ENCODE results near the gene TPP1.

Gene TPP1

GRCh38 chr11:6619004-6619745 lies at the start of gene TPP1:
Gene TPP1 (minus strand): TSS chr11:6619422. CDS start chr11:6619400, 22 bp downstream.
- DNase-seq = peak; percentile 85

DNA sequence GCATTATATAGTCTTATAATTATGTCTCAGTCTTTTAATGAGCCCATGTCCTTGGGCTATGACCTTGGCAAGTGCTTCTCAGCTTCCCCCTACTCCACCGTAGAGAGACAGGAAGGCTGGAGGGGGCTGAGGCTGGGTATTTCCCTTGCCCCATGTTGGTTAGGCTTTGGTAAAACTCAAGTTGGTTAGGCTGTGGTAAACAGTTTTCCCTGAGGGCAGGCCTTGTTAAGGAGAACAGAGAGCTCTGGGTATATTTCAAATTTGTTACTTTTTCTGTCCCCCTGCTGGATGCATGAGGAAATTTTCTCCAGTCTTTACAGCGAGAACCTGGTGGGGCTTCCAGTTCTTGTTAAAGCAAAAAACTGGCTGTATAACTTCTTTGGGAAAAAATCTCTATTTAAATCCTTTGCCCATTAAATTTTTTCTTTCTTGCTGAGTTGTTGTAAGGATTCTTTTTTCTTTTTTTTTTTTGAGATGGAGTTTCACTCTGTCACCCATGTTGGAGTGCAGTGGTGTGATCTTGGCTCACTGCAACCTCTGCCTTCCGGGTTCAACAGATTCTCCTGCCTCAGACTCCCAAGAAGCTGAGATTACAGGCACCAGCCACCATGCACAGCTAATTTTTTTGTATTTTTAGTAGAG lies 48.6 kb upstream of the TPP1 start:
- DNase-seq = no peak

GRCh38 chr11:6666302-6667183 lies 47.3 kb upstream of the TPP1 start:
- no peak for DNase-seq

DNA sequence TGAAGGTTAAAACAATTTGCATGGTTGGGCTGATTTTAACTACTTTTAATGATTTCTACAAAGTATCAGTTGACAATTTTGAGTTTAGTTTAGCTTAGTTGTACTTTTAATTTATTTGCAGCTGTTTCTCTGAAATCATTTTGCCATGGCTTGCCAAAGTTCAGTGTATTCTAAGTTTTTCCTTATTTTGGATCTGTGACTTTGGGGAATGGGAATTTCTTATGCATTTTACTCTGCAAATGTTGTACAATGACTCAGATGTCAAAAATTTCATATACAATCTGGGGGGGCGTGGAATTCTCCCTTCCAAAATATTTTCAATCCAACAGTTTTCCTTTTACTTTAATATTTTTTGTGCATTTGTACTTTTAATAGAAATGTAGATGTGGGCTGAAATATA lies 45.3 kb upstream of the TPP1 start:
- DNase-seq = no peak

GRCh38 chr11:6663794-6664469 lies 44.7 kb upstream of the TPP1 start:
- DNase-seq = no peak

GRCh38 chr11:6660712-6661111 lies 41.5 kb upstream of the TPP1 start:
- DNase-seq = no peak

- DNase-seq = no peak
Observed at GRCh38 chr11:6658647-6659046, 39.4 kb upstream of the TPP1 start.

- DNase-seq = no peak
Observed at GRCh38 chr11:6657346-6657745, 38.1 kb upstream of the TPP1 start.

- no peak for DNase-seq
Observed at GRCh38 chr11:6656936-6657335, 37.7 kb upstream of the TPP1 start.

- DNase-seq = no peak
Observed at GRCh38 chr11:6656584-6656915, 37.3 kb upstream of the TPP1 start.

DNA sequence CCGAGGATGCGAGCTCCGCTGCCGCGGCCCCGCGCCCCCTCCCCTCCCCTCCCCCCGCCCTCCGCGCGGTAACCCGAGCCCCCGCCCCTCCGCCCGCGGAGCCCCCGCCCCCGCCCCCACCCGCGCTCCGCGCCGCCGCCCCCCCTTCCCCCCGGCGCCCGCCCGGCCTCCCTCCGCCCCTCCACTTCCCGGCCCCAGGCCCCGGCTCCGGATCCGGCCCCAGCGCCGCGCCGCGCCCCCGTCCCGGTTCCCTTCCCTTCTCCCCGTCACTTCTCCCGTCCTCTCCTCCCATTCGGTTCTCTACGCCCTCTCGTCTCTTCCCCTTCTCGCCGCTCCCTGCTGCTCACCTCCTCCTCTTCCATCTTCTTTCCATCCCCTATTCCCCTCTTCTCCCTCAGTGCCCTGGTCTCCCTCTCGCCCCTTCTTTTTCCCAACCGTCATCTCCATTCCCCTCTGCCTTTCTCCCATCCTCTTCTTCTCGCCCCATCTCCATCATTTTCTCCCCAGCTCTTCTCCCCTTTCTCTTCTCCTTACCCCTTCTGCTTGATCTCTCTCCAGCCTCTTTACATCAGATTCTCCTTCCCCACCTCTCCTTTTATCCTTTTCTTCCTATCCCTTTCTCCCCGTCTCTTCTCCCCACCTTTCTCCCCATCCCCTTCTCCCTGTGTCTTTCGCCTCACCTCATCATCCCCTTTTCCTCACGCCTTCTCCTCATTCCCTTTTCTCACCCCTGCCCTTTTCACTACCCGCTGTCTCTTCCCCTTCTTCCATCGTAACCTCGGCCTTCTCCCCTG lies 36.8 kb upstream of the TPP1 start, which contains the start of gene DCHS1:
Gene DCHS1 (minus strand): TSS at position 20 of the 794 bp plus-strand sequence. CDS start 14,196 bp downstream, outside the sequence.
- no peak for DNase-seq

DNA sequence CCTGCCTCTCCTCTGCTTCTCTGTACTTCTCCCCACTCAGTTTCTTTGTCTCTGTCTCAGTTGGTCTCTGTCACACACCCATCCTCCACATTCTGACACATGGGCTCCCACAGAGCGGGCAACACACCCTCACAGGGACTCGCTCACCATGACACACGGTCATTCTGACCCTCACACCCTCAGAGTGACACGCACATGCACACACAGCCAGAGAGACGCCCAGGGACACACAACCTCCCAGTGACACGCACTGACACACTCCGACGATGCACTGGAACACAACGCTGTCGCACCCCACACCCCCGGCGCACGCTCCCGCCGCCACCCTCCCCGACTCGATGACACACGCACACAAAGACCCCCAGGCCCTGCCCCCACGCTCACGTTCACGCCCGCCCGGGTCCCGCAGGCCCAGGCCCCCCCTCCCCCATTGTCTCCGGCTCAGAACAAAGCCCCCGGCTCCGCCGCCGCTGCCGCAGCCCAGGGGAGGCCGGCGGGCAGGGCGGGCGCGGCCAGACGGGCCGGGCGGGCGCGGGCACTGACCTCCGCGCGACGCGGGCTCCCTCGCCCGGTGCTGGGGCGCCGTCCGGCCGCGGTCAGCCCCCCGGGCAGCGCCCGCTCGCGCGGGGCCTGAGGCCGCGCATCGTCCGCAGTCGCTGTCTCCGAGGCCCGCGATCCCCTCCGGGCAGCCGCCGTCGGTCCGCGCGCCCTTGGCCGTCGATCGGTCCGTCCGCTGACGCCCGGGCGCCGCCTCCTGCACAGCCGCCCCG lies 36.0 kb upstream of the TPP1 start:
- no peak for DNase-seq

GRCh38 chr11:6654281-6655019 lies 35.2 kb upstream of the TPP1 start:
- DNase-seq = no peak

GRCh38 chr11:6653656-6654055 lies 34.4 kb upstream of the TPP1 start:
- no peak for DNase-seq

DNA sequence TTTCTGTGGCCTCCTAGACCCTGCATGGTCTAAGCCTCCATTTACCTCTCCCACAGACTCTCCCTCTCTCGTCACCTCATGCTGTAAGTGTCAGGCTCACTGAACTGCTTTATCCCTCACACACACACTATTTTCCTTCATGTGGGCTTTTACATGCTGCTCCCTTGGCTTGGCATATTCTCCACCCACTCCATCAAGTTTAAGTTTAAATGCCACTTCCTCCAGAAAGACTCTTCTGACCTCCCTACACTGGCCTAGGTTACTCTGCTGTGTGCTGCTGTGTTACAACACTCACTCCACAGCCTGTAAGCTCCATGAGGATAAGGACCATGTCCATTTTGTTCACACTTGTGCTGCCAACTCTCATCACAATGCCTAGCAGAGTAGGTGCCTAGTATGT lies 33.9 kb upstream of the TPP1 start:
- no peak for DNase-seq

GRCh38 chr11:6652182-6652581 lies 33.0 kb upstream of the TPP1 start:
- no peak for DNase-seq

DNA sequence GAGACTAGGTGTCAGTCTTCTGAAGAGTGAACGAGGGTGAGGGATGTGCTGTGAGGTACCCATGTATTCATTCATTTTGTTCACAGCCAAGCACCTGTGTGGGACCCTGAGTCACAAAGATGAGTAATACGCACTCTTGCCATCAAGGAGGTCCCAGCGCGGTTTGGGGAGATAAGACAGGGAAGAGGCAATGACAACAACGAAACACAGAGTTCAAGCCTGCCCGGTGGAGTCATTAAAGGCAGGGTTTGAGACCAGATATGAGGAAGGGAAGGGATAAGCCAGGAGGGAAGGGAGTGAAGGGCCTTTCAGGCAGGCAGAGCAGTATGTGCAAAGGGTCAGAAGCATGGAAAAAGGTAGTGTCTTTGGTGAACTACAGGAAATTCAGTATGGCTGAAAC lies 31.8 kb upstream of the TPP1 start:
- DNase-seq = no peak

GRCh38 chr11:6650104-6650503 lies 30.9 kb upstream of the TPP1 start:
- no peak for DNase-seq

DNA sequence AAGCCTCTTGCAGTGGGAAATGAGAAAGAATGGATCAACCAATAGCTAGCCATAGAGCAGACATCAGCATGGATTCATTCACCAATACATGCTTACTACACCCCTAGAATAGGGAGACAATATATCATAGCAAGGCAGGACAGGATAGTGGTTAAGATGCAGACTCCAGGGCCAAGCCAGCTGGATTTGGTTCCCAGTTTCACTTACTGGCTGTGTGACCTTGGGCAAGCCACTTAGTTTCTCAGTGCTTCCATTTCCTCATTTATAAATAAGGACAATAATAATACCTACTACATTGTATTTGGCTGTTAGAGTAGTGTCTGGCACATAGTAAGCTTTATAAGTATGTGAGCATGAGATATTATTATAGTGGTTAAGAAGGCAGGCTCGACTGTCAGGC lies 29.3 kb upstream of the TPP1 start:
- no peak for DNase-seq

- DNase-seq = no peak
Observed at GRCh38 chr11:6647836-6648235, 28.6 kb upstream of the TPP1 start.
